Right lobe of liver (tissue), 6 donors: ENCODE measurements around the gene RPP21. TPM values are rescaled to one million over a fixed set of nuclear protein-coding genes. Genes with fewer than 3 reads are reported as not detected.

Source experiments
- ATAC-seq, 4 donors: fragments of 200-7000 bp; cut with Tn5 transposase; one replicate each; pipeline ENCODE4 v1.9.1; 2020; ENCODE audit warnings: mild to moderate bottlenecking in 4 of 4, moderate library complexity in 4 of 4
- DNase-seq, 3 donors: peaks; one replicate each; pipeline ENCODE4 v3.0.0-alpha.2; 2020
- H3K27ac ChIP-seq, 3 donors: fragments of 200-600 bp; one replicate each; pipeline ENCODE4 v1.8.0; 2022
- H3K27me3 ChIP-seq, 2 donors: fragments of 200-600 bp; one replicate each; pipeline ENCODE4 v1.8.0; 2022
- H3K36me3 ChIP-seq, 4 donors: fragments of 200-600 bp; sonication (generic) in 1 of 4; one replicate each; pipeline versions ENCODE4 v1.5.1 to v1.8.0; 2017 to 2022; ENCODE audit warnings: control low read depth in 1 of 4
- H3K4me1 ChIP-seq, 4 donors: fragments of 200-600 bp; sonication (generic) in 1 of 4; one replicate each; pipeline versions ENCODE4 v1.5.1 to v1.8.0; 2017 to 2022; ENCODE audit warnings: control low read depth in 1 of 4
- H3K4me3 ChIP-seq, 3 donors: fragments of 200-600 bp; one replicate each; pipeline ENCODE4 v1.8.0; 2022
- H3K9me3 ChIP-seq, 4 donors: fragments of 200-600 bp; sonication (generic) in 1 of 4; one replicate each; pipeline versions ENCODE4 v1.5.1 to v1.8.0; 2017 to 2022; ENCODE audit warnings: control low read depth in 1 of 4
- CTCF ChIP-seq, 4 donors: fragments of 200-600 bp in 3 of 4; fragments of 450-650 bp in 1 of 4; IDR thresholded peaks; one replicate each; pipeline versions ENCODE4 v1.5.1 to v1.8.0; 2016 to 2022; ENCODE audit warnings: antibody characterized with exemption in 4 of 4, mild to moderate bottlenecking in 2 of 4
- POLR2A ChIP-seq: fragments of 450-650 bp; IDR thresholded peaks from one replicate; pipeline ENCODE4 v1.6.1; 2017; ENCODE audit warnings: antibody characterized with exemption, mild to moderate bottlenecking
- WGBS: methylation state at CpG from one replicate; pipeline ENCODE4 v1.1.6; 2018; ENCODE audit warnings: low coverage, low lambda C conversion rate; ENCODE audit not compliant: insufficient coverage; ENCODE audit errors: missing lambda C conversion rate; 5-methylcytosine and 5-hydroxymethylcytosine counted together
- intact Hi-C, 2 donors: fragments of 100-400 bp; cut with DNase I; formaldehyde crosslinking; loops; one replicate each; pipeline versions ENCODE4 v1.11.2 to v1.14.1; 2022
- small RNA-seq, 2 experiments: library from RNA; depleted of rRNA; stranded (forward); fragments of <200 nt; gene quantifications; one replicate each; pipeline ENCODE3, GENCODE V24; 2016
- total RNA-seq, 6 experiments: library from RNA; depleted of rRNA in 2 of 6; stranded (reverse); fragments of >200 nt in 2 of 6; fragmentation: NEBNext Ultra II Directional in 3 of 6; extraction: Animal tissue kit (Norgen Biotek cat#: 25700) in 3 of 6; gene quantifications; one replicate each; pipeline versions ENCODE4 v1.1.0 to v1.2.4, GENCODE V29; 2016 to 2023
- donor health status: DM: no; HTN: yes; CAD: no.
- donor health status: DM: no; HTN: no; CAD: no.
- donor health status: DM: no; HTN: no; CAD: no.
- donor health status: DM: no; HTN: yes; CAD: no.
- donor health status: DM: no; HTN: yes; CAD: no.

RPP21 gene
- total RNA-seq, 6 experiments from 2014 or later: 13.8 to 49.5 (median 16.3) TPM

- Histone ChIP-seq H3K4me3 (no peak overlapping the region), H3K27ac (no peak overlapping the region), H3K36me3 (no peaks in the 10 kb centered on the region), H3K4me1 (no peaks in the 10 kb centered on the region), H3K9me3 (no peaks in the 10 kb centered on the region), H3K27me3 (peaks cover 0 to 5% of the 10 kb centered on the region in 2 donors)
- 23% methylated on average over 3 of the region's 3 CpGs for WGBS
- ATAC-seq (no peak), DNase-seq (no peak)
- TF ChIP-seq CTCF (IDR thresholded peaks at IDR 0.05) (no peak), POLR2A (no peak)
- intact Hi-C loops: no loop called here
Measured at GRCh38 chr6:30386166-30386565, 41.2 kb downstream of the RPP21 start.

GRCh38 chr6:30391240-30391639, 46.3 kb downstream of the RPP21 start:
- TF ChIP-seq POLR2A (no peak), CTCF (IDR thresholded peaks at IDR 0.05) (no peak)
- Histone ChIP-seq H3K9me3 (no peaks in the 10 kb centered on the region), H3K27ac (no peak overlapping the region), H3K27me3 (peaks cover 0 to 5% of the 10 kb centered on the region in 2 donors), H3K4me1 (no peaks in the 10 kb centered on the region), H3K36me3 (no peaks in the 10 kb centered on the region), H3K4me3 (no peak overlapping the region)
- ATAC-seq (no peak), DNase-seq (no peak)
- intact Hi-C loops: loop anchor here in 1 of 2 donors (10.0 kb wide), 1 partner anchor 166 kb away; no protein-coding TSS in a partner anchor
- WGBS: 58% methylated on average over 3 of the region's 3 CpGs

- peaks cover 0 to 5% of the 10 kb centered on the region in 2 donors for H3K27me3 ChIP-seq
- 21% methylated on average over 5 of the region's 5 CpGs for WGBS
- no peaks in the 10 kb centered on the region for H3K9me3 ChIP-seq
- H3K36me3 ChIP-seq: no peaks in the 10 kb centered on the region
- H3K4me1 ChIP-seq: no peaks in the 10 kb centered on the region
- H3K27ac ChIP-seq: no peak overlapping the region
- ATAC-seq (peak in 3 of 4 donors; percentile 27 to 63 (median 53)), DNase-seq (peak in 2 of 3 donors; percentile 38 to 61)
- no peak overlapping the region for H3K4me3 ChIP-seq
- intact Hi-C loops: loop anchor here in 1 of 2 donors (10.0 kb wide), 1 partner anchor 169 kb away; no protein-coding TSS in a partner anchor
- TF ChIP-seq POLR2A (no peak), CTCF (IDR thresholded peaks at IDR 0.05) (no peak)
Measured at GRCh38 chr6:30394139-30394538, 49.2 kb downstream of the RPP21 start.

Small RNA genes within 50 kb of the gene (small RNA-seq; reads per million reads assigned to genes)
- gene HLA-N: 0 reads per million in 2 experiments

Other genes with a start within 250 kb of the RPP21 start
- gene TRIM31, start 232.1 kb upstream of the RPP21 start, total RNA-seq: 1 to 10 TPM in 1 of 6 experiments, under 1 TPM in 5; 0.32 to 5.1 (median 0.60) TPM
- gene TRIM40, start 209.0 kb upstream of the RPP21 start, total RNA-seq: 1 to 10 TPM in 1 of 6 experiments, under 1 TPM in 1, not detected in 4; 0.18 to 5.2 TPM
- 1 to 10 TPM in 5 of 6 experiments, under 1 TPM in 1; 0.74 to 2.4 (median 1.4) TPM for gene TRIM10, start 183.9 kb upstream of the RPP21 start, total RNA-seq
- gene TRIM15, start 181.6 kb upstream of the RPP21 start, total RNA-seq: 10 to 100 TPM in 1 of 6 experiments, 1 to 10 TPM in 5; 1.7 to 17.7 (median 5.7) TPM
- gene TRIM26, start 131.8 kb upstream of the RPP21 start, total RNA-seq: 10 to 100 TPM; 28.8 to 47.5 (median 38.9) TPM
- 1 to 10 TPM; 3.3 to 7.5 (median 5.7) TPM for gene TRIM39, start 18.2 kb upstream of the RPP21 start, total RNA-seq
- 100 to 1,000 TPM; 116 to 257 (median 183) TPM for gene HLA-E, start 144.4 kb downstream of the RPP21 start, total RNA-seq
- gene GNL1, start 211.3 kb downstream of the RPP21 start, total RNA-seq: 10 to 100 TPM in 5 of 6 experiments, 1 to 10 TPM in 1; 5.1 to 25.6 (median 19.8) TPM
- 1 to 10 TPM; 2.3 to 3.8 (median 2.6) TPM for gene PRR3, start 212.1 kb downstream of the RPP21 start, total RNA-seq
- 10 to 100 TPM; 23.3 to 35.2 (median 26.8) TPM for gene ABCF1, start 226.3 kb downstream of the RPP21 start, total RNA-seq